Panc1 (cell line): ENCODE results near the gene ODC1. TPM values are rescaled to one million over a fixed set of nuclear protein-coding genes. Genes with fewer than 3 reads are reported as not detected.

Experiments
- ATAC-seq: fragments of 200-7000 bp; cut with Tn5 transposase; 2 replicates; pipeline ENCODE4 v1.9.1; 2020; ENCODE audit warnings: mild to moderate bottlenecking, moderate library complexity
- BruUV-seq: library from RNA; stranded (reverse); fragments of 400-500 nt; replicated peaks from 2 replicates; lab custom pipeline; 2021; lab: Mats Ljungman, UMichigan
- CTCF ChIA-PET: fragments of 300-600 bp; sonication (Branson Sonifier 250); formaldehyde crosslinking; loops from one replicate; lab custom pipeline; 2022; ENCODE audit warnings: antibody characterized with exemption; lab: Charles Lee
- POLR2A ChIA-PET: fragments of 300-600 bp; sonication (Branson Sonifier 250); formaldehyde crosslinking; loops from one replicate; lab custom pipeline; 2022; ENCODE audit warnings: antibody characterized with exemption; lab: Charles Lee
- DNase-seq: peaks from one replicate; pipeline ENCODE4 v3.0.0-alpha.2; 2010; ENCODE audit warnings: low read depth, low spot score
- H3K27ac ChIP-seq: 2 replicates; pipeline ENCODE4 v1.5.1; 2011; ENCODE audit warnings: mild to moderate bottlenecking, low read length, inconsistent platforms
- H3K27me3 ChIP-seq: fragments of 200-500 bp; sonication (Bioruptor generic); 2 replicates; pipeline ENCODE4 v1.6.0; 2014; ENCODE audit warnings: low read length, inconsistent platforms; ENCODE audit not compliant: control insufficient read depth, insufficient read depth
- H3K36me3 ChIP-seq: fragments of 200-500 bp; sonication (Bioruptor generic); 2 replicates; pipeline ENCODE4 v1.5.1; 2014; ENCODE audit warnings: inconsistent platforms, mild to moderate bottlenecking, low read length, moderate library complexity; ENCODE audit not compliant: control insufficient read depth, insufficient read depth
- H3K4me1 ChIP-seq: 2 replicates; pipeline ENCODE4 v1.5.1; 2011; ENCODE audit warnings: inconsistent platforms, mild to moderate bottlenecking, low read length, moderate library complexity; ENCODE audit not compliant: control insufficient read depth, insufficient read depth
- H3K4me3 ChIP-seq, 2 experiments: 2 replicates each; pipeline ENCODE4 v1.5.1; 2011 to 2012; ENCODE audit warnings: low read depth in 2 of 2, low read length in 2 of 2, mild to moderate bottlenecking in 2 of 2, inconsistent platforms in 1 of 2, moderate library complexity in 1 of 2
- H3K9me3 ChIP-seq: fragments of 200-500 bp; sonication (Bioruptor generic); 2 replicates; pipeline ENCODE4 v1.5.1; 2014; ENCODE audit warnings: low read depth, mild to moderate bottlenecking, inconsistent platforms, low read length, moderate library complexity; ENCODE audit not compliant: control insufficient read depth, insufficient read depth
- CTCF ChIP-seq: fragments of 450-650 bp; IDR thresholded peaks from 2 replicates; pipeline ENCODE4 v1.5.1; 2017; ENCODE audit warnings: mild to moderate bottlenecking
- POLR2AphosphoS5 ChIP-seq: IDR thresholded peaks from 2 replicates; pipeline ENCODE4 v1.6.1; 2012; ENCODE audit warnings: mild to moderate bottlenecking, low read depth, low read length, moderate library complexity
- REST ChIP-seq, 2 experiments: IDR thresholded peaks; 2 replicates each; pipeline ENCODE4 v1.6.1; 2011 to 2012; ENCODE audit warnings: low read depth in 2 of 2, control low read depth in 1 of 2, low read length in 1 of 2, mild to moderate bottlenecking in 1 of 2, moderate library complexity in 1 of 2; ENCODE audit not compliant: insufficient read depth in 1 of 2
- SIN3A ChIP-seq: IDR thresholded peaks from 2 replicates; pipeline ENCODE4 v1.6.1; 2012; ENCODE audit warnings: low read depth, mild to moderate bottlenecking, low read length, moderate library complexity, borderline replicate concordance; ENCODE audit not compliant: insufficient read depth
- TCF7L2 ChIP-seq: IDR thresholded peaks from 2 replicates; pipeline ENCODE4 v1.6.1; 2011; ENCODE audit warnings: mild to moderate bottlenecking, low read depth, low read length, inconsistent platforms
- in situ Hi-C: cut with HindIII; loops from 2 replicates; pipeline ENCODE4 v1.10.0; 2016; ENCODE audit warnings: low sequenced_read_pairs, low pct_unique_long_range_greater_than_20kb
- intact Hi-C: fragments of 100-400 bp; cut with micrococcal nuclease; formaldehyde crosslinking; loops from one replicate; pipeline ENCODE4 v1.10.0; 2022; ENCODE audit not compliant: unreplicated experiment
- total RNA-seq: library from RNA; stranded (reverse); gene quantifications from one replicate; pipeline ENCODE4 v1.2.1, GENCODE V29; 2021; ENCODE audit not compliant: unreplicated experiment

Gene ODC1
- total RNA-seq, 1 experiment from 2014 or later, result 159 TPM

DNA sequence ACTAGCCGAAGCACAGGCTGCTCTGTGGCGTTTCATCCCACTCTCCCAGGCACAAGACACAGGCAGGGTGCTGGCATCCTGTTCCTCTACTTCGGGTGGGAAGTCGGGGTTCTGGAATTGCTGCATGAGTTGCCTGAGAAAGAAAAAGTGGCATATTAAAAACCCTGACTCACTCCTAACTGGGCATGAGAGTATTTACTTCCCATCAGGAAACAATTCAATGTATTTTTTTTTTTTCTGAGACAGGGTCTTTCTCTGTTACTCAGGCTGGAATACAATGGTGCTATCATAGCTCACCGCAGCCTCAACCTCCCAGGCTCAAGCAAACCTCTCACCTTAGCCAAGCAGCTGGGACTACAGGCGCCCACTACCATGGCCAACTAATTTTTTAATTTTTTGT is 7.4 kb downstream of the ODC1 start:
- Histone ChIP-seq H3K27ac (no peak overlapping the region), H3K27me3 (no peaks in the 10 kb centered on the region), H3K9me3 (no peaks in the 10 kb centered on the region), H3K4me3 (no peak overlapping the region), H3K36me3 (peaks cover 38% of the 10 kb centered on the region), H3K4me1 (peaks cover 14% of the 10 kb centered on the region; the same call in 1 of the 2 replicates)
- no peak for ATAC-seq
- in situ Hi-C loops, result loop anchor here (25.0 kb wide), 1 partner anchor 328 kb away; the partner anchor contains the start of gene RRM2
- BruUV-seq, result no TSS peak
- no peak for DNase-seq
- no peak for TF ChIP-seq REST (IDR thresholded peaks at IDR 0.05; ENCODE audit: insufficient read depth in 1 of 2, low read depth in 2 of 2, low read length in 1 of 2)
- no peak for TF ChIP-seq TCF7L2
- no peak for TF ChIP-seq POLR2AphosphoS5
- TF ChIP-seq CTCF, result no peak
- TF ChIP-seq SIN3A, result no peak
- intact Hi-C loops, result no loop called here
- ChIA-PET CTCF (no interaction called here), POLR2A (interaction anchor here (0.6 kb wide), 1 partner anchor 256 kb away, joined by 3 read pairs; no protein-coding TSS in a partner anchor)

DNA sequence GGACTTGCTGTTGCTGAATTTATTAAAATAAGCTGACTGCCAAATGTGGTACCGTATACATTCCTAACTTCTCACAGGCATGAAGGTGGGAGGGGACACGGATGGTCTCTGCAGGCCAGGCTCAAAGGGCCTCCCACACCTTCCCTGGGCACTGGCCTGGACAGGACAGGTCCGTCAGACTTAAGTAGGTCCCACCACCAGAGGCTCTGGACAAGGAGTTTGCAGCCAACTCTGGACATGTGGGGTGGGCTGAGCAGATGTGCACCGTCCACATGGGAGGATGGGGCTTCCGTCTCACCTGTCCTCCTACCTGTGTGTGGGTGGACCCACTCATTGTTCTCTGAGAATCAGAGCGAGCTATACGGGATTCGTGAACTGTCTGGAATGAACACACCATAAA is 8.2 kb downstream of the ODC1 start:
- in situ Hi-C loops, result loop anchor here (25.0 kb wide), 1 partner anchor 328 kb away; the partner anchor contains the start of gene RRM2
- H3K27ac ChIP-seq, result no peak overlapping the region

More for the DNA sequence above, 8.2 kb downstream of the ODC1 start:
- H3K36me3 ChIP-seq, result peaks cover 37% of the 10 kb centered on the region
- H3K27me3 ChIP-seq, result no peaks in the 10 kb centered on the region
- DNase-seq (no peak), ATAC-seq (no peak)
- intact Hi-C loops, result no loop called here
- H3K4me1 ChIP-seq, result peaks cover 7% of the 10 kb centered on the region; the same call in 1 of the 2 replicates
- no TSS peak for BruUV-seq
- H3K9me3 ChIP-seq, result no peaks in the 10 kb centered on the region
- TF ChIP-seq SIN3A (no peak), POLR2AphosphoS5 (no peak), REST (IDR thresholded peaks at IDR 0.05; ENCODE audit: insufficient read depth in 1 of 2, low read depth in 2 of 2, low read length in 1 of 2) (no peak), CTCF (no peak), TCF7L2 (no peak)
- ChIA-PET POLR2A (interaction anchor here (0.6 kb wide), 1 partner anchor 257 kb away, joined by 3 read pairs; no protein-coding TSS in a partner anchor), CTCF (no interaction called here)
- no peak overlapping the region for H3K4me3 ChIP-seq
